Tibial nerve (tissue), 4 donors: ENCODE results near the gene OMD.

ENCODE experiments used
- EP300 ChIP-seq, 2 donors: sonication (generic); formaldehyde crosslinking; IDR thresholded peaks; one replicate each; pipeline ENCODE4 v1.6.1; 2017; ENCODE audit warnings: antibody characterized with exemption in 2 of 2, mild to moderate bottlenecking in 1 of 2
- TF ChIP-seq, protein P1 (sequence below), 5 experiments: fragments of 200-600 bp in 3 of 5; fragments of 450-650 bp in 2 of 5; sonication (generic) in 3 of 5; IDR thresholded peaks; one replicate each; pipeline ENCODE4 v1.5.1; 2016 to 2019; ENCODE audit warnings: antibody characterized with exemption in 5 of 5, mild to moderate bottlenecking in 3 of 5, moderate library complexity in 2 of 5

DNA sequence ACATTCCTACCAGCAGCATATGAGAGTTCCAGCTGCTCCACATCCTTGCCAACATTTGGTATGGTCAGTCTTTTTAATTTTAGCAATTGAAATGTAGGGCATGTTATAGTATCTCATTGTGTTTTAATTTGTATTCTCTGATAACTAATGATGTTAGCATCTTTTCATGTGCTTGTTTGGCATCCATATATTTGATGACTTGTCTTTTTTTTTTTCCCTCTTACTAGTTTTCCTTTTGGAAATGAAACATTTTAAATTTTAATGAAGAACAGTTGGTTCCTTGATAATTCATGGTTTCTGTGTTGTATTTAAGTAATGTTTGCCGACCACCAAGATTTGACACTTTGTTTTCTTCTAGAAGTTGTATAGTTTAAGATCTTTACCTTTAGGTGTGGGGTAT lies 28.7 kb downstream of the OMD start:
- TF ChIP-seq, protein P1, sequence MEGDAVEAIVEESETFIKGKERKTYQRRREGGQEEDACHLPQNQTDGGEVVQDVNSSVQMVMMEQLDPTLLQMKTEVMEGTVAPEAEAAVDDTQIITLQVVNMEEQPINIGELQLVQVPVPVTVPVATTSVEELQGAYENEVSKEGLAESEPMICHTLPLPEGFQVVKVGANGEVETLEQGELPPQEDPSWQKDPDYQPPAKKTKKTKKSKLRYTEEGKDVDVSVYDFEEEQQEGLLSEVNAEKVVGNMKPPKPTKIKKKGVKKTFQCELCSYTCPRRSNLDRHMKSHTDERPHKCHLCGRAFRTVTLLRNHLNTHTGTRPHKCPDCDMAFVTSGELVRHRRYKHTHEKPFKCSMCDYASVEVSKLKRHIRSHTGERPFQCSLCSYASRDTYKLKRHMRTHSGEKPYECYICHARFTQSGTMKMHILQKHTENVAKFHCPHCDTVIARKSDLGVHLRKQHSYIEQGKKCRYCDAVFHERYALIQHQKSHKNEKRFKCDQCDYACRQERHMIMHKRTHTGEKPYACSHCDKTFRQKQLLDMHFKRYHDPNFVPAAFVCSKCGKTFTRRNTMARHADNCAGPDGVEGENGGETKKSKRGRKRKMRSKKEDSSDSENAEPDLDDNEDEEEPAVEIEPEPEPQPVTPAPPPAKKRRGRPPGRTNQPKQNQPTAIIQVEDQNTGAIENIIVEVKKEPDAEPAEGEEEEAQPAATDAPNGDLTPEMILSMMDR (IDR thresholded peaks at IDR 0.05) = no peak
- TF ChIP-seq EP300 (IDR thresholded peaks at IDR 0.05) = no peak
